ENCODE results near the gene OCEL1.

The OCEL1 gene

GRCh38 chr19:17197666-17198065 is 28.4 kb upstream of the OCEL1 start:
- Mint-ChIP-seq H3K27ac (ENCODE audit: low read depth) (peak overlapping the region; percentile 16), H3K4me1 (no peaks in the 10 kb centered on the region), H3K36me3 (ENCODE audit: insufficient read depth) (peaks cover 72% of the 10 kb centered on the region), H3K9me3 (no peaks in the 10 kb centered on the region), H3K4me3 (no peak overlapping the region), H3K27me3 (no peaks in the 10 kb centered on the region)
- no peak for ATAC-seq (replicated peaks; ENCODE audit: extremely low read depth, poor library complexity, severe bottlenecking)
- no peak for DNase-seq (ENCODE audit: low spot score in 2 of 2)

GRCh38 chr19:17200408-17201079 is 25.5 kb upstream of the OCEL1 start:
- Mint-ChIP-seq H3K27ac (ENCODE audit: low read depth) (no peak overlapping the region), H3K9me3 (no peaks in the 10 kb centered on the region), H3K4me3 (no peak overlapping the region), H3K36me3 (ENCODE audit: insufficient read depth) (peaks cover 66% of the 10 kb centered on the region), H3K4me1 (no peaks in the 10 kb centered on the region), H3K27me3 (no peaks in the 10 kb centered on the region)
- ATAC-seq (replicated peaks; ENCODE audit: extremely low read depth, poor library complexity, severe bottlenecking) (no peak), DNase-seq (ENCODE audit: low spot score in 2 of 2) (no peak)

- Mint-ChIP-seq H3K4me1 (no peaks in the 10 kb centered on the region), H3K27ac (ENCODE audit: low read depth) (no peak overlapping the region), H3K4me3 (no peak overlapping the region), H3K9me3 (no peaks in the 10 kb centered on the region), H3K27me3 (no peaks in the 10 kb centered on the region), H3K36me3 (ENCODE audit: insufficient read depth) (peaks cover 65% of the 10 kb centered on the region)
- DNase-seq (ENCODE audit: low spot score in 2 of 2) (no peak), ATAC-seq (replicated peaks; ENCODE audit: extremely low read depth, poor library complexity, severe bottlenecking) (no peak)
Observed at GRCh38 chr19:17202249-17202648, 23.8 kb upstream of the OCEL1 start.

- H3K4me3 Mint-ChIP-seq, result no peak overlapping the region
- H3K9me3 Mint-ChIP-seq, result no peaks in the 10 kb centered on the region
- peaks cover 61% of the 10 kb centered on the region for H3K36me3 Mint-ChIP-seq (ENCODE audit: insufficient read depth)
- no peaks in the 10 kb centered on the region for H3K4me1 Mint-ChIP-seq
- H3K27me3 Mint-ChIP-seq, result no peaks in the 10 kb centered on the region
- no peak for ATAC-seq (replicated peaks; ENCODE audit: extremely low read depth, poor library complexity, severe bottlenecking)
- no peak overlapping the region for H3K27ac Mint-ChIP-seq (ENCODE audit: low read depth)
- DNase-seq (ENCODE audit: low spot score in 2 of 2), result no peak
Observed at GRCh38 chr19:17202713-17203112, 23.3 kb upstream of the OCEL1 start.

- Mint-ChIP-seq H3K4me3 (no peak overlapping the region), H3K4me1 (peaks cover 7% of the 10 kb centered on the region), H3K27me3 (no peaks in the 10 kb centered on the region), H3K9me3 (no peaks in the 10 kb centered on the region), H3K36me3 (ENCODE audit: insufficient read depth) (peaks cover 51% of the 10 kb centered on the region), H3K27ac (ENCODE audit: low read depth) (peak overlapping the region; percentile 46)
- DNase-seq (ENCODE audit: low spot score in 2 of 2), result no peak
- ATAC-seq (replicated peaks; ENCODE audit: extremely low read depth, poor library complexity, severe bottlenecking), result peak; percentile 65
Observed at GRCh38 chr19:17205237-17206140, 20.5 kb upstream of the OCEL1 start.

GRCh38 chr19:17206736-17207581 is 19.1 kb upstream of the OCEL1 start:
- DNase-seq (ENCODE audit: low spot score in 2 of 2), result no peak
- Mint-ChIP-seq H3K27ac (ENCODE audit: low read depth) (no peak overlapping the region), H3K9me3 (no peaks in the 10 kb centered on the region), H3K4me3 (no peak overlapping the region), H3K36me3 (ENCODE audit: insufficient read depth) (peaks cover 45% of the 10 kb centered on the region), H3K4me1 (peaks cover 7% of the 10 kb centered on the region), H3K27me3 (no peaks in the 10 kb centered on the region)
- ATAC-seq (replicated peaks; ENCODE audit: extremely low read depth, poor library complexity, severe bottlenecking), result no peak

- H3K27me3 Mint-ChIP-seq, result no peaks in the 10 kb centered on the region
- peak overlapping the region; percentile 78 for H3K27ac Mint-ChIP-seq (ENCODE audit: low read depth)
- no peaks in the 10 kb centered on the region for H3K9me3 Mint-ChIP-seq
- H3K4me3 Mint-ChIP-seq, result no peak overlapping the region
- no peak for ATAC-seq (replicated peaks; ENCODE audit: extremely low read depth, poor library complexity, severe bottlenecking)
- peaks cover 44% of the 10 kb centered on the region for H3K36me3 Mint-ChIP-seq (ENCODE audit: insufficient read depth)
- no peak for DNase-seq (ENCODE audit: low spot score in 2 of 2)
- H3K4me1 Mint-ChIP-seq, result peaks cover 8% of the 10 kb centered on the region
Observed at GRCh38 chr19:17209126-17210036, 16.6 kb upstream of the OCEL1 start.

GRCh38 chr19:17210296-17210695 is 15.7 kb upstream of the OCEL1 start:
- H3K27ac Mint-ChIP-seq (ENCODE audit: low read depth), result peak overlapping the region; percentile 78
- ATAC-seq (replicated peaks; ENCODE audit: extremely low read depth, poor library complexity, severe bottlenecking) (no peak), DNase-seq (ENCODE audit: low spot score in 2 of 2) (no peak)
- no peaks in the 10 kb centered on the region for H3K27me3 Mint-ChIP-seq
- peaks cover 17% of the 10 kb centered on the region for H3K4me1 Mint-ChIP-seq
- H3K9me3 Mint-ChIP-seq, result no peaks in the 10 kb centered on the region
- peaks cover 41% of the 10 kb centered on the region for H3K36me3 Mint-ChIP-seq (ENCODE audit: insufficient read depth)
- no peak overlapping the region for H3K4me3 Mint-ChIP-seq

- Mint-ChIP-seq H3K27ac (ENCODE audit: low read depth) (no peak overlapping the region), H3K27me3 (no peaks in the 10 kb centered on the region), H3K9me3 (no peaks in the 10 kb centered on the region), H3K36me3 (ENCODE audit: insufficient read depth) (peaks cover 35% of the 10 kb centered on the region), H3K4me3 (no peak overlapping the region), H3K4me1 (peaks cover 19% of the 10 kb centered on the region)
- ATAC-seq (replicated peaks; ENCODE audit: extremely low read depth, poor library complexity, severe bottlenecking), result no peak
- DNase-seq (ENCODE audit: low spot score in 2 of 2), result no peak
Observed at GRCh38 chr19:17211547-17212446, 14.2 kb upstream of the OCEL1 start.

- DNase-seq (ENCODE audit: low spot score in 2 of 2) (no peak), ATAC-seq (replicated peaks; ENCODE audit: extremely low read depth, poor library complexity, severe bottlenecking) (no peak)
- Mint-ChIP-seq H3K4me1 (peaks cover 19% of the 10 kb centered on the region), H3K4me3 (peak overlapping the region; percentile 20), H3K27ac (ENCODE audit: low read depth) (no peak overlapping the region), H3K27me3 (no peaks in the 10 kb centered on the region), H3K9me3 (no peaks in the 10 kb centered on the region), H3K36me3 (ENCODE audit: insufficient read depth) (peaks cover 40% of the 10 kb centered on the region)
Observed at GRCh38 chr19:17213334-17213733, 12.7 kb upstream of the OCEL1 start.

- Mint-ChIP-seq H3K9me3 (no peaks in the 10 kb centered on the region), H3K4me3 (peak overlapping the region; percentile 85), H3K36me3 (ENCODE audit: insufficient read depth) (peaks cover 41% of the 10 kb centered on the region), H3K27ac (ENCODE audit: low read depth) (peak overlapping the region; percentile 95), H3K27me3 (no peaks in the 10 kb centered on the region), H3K4me1 (peaks cover 12% of the 10 kb centered on the region)
- DNase-seq (ENCODE audit: low spot score in 2 of 2) (no peak), ATAC-seq (replicated peaks; ENCODE audit: extremely low read depth, poor library complexity, severe bottlenecking) (no peak)
Observed at GRCh38 chr19:17214508-17215126, 11.4 kb upstream of the OCEL1 start.

Data from central memory CD8-positive, alpha-beta T cell (primary cell).